KMS-11 (cell line): Measurements from ENCODE around the gene SPAG4.

Experiments used
- H2AFZ ChIP-seq: fragments of 200-600 bp; sonication (generic); 2 replicates; pipeline ENCODE4 v1.6.1; 2016; ENCODE audit warnings: antibody characterized with exemption, mixed run types, low read depth
- H3K27ac ChIP-seq: fragments of 200-600 bp; sonication (generic); 2 replicates; pipeline ENCODE4 v1.6.1; 2016; ENCODE audit warnings: mild to moderate bottlenecking, mixed run types
- H3K27me3 ChIP-seq: fragments of 200-600 bp; sonication (generic); 2 replicates; pipeline ENCODE4 v1.6.1; 2017; ENCODE audit warnings: mild to moderate bottlenecking, low read depth, mixed run types, moderate library complexity; ENCODE audit not compliant: insufficient read depth
- H3K36me3 ChIP-seq: fragments of 200-600 bp; sonication (generic); 2 replicates; pipeline ENCODE4 v1.6.1; 2017; ENCODE audit warnings: mild to moderate bottlenecking, mixed run types; ENCODE audit not compliant: insufficient read depth
- H3K4me1 ChIP-seq: fragments of 200-600 bp; sonication (generic); 2 replicates; pipeline ENCODE4 v1.6.1; 2016; ENCODE audit warnings: mild to moderate bottlenecking, low read depth, mixed run types; ENCODE audit not compliant: poor library complexity, severe bottlenecking
- H3K4me2 ChIP-seq: fragments of 200-600 bp; sonication (generic); 2 replicates; pipeline ENCODE4 v1.7.0; 2016; ENCODE audit warnings: mild to moderate bottlenecking, mixed run types
- H3K4me3 ChIP-seq: fragments of 200-600 bp; sonication (generic); IDR thresholded peaks from 2 replicates; pipeline ENCODE4 v1.6.1; 2017; ENCODE audit warnings: low read depth, low read length, mixed read lengths; ENCODE audit not compliant: insufficient read depth
- H3K79me2 ChIP-seq: fragments of 200-600 bp; sonication (generic); 2 replicates; pipeline ENCODE4 v1.6.1; 2016; ENCODE audit warnings: low read depth, mixed run types; ENCODE audit not compliant: insufficient read depth
- H3K9ac ChIP-seq: fragments of 200-600 bp; sonication (generic); 2 replicates; pipeline ENCODE4 v1.6.1; 2016; ENCODE audit warnings: mild to moderate bottlenecking, mixed run types
- H4K20me1 ChIP-seq: fragments of 200-600 bp; sonication (generic); 2 replicates; pipeline ENCODE4 v1.6.1; 2016; ENCODE audit warnings: mild to moderate bottlenecking, mixed run types; ENCODE audit not compliant: insufficient read depth
- CTCF ChIP-seq: fragments of 200-600 bp; sonication (generic); conservative IDR thresholded peaks from 2 replicates; pipeline ENCODE4 v1.6.1; 2017; ENCODE audit warnings: low read depth, mild to moderate bottlenecking, antibody characterized with exemption, low read length, moderate library complexity, mixed read lengths

The SPAG4 gene

GRCh38 chr20:35575958-35576357 is 39.7 kb upstream of the SPAG4 start:
- no peaks in the 10 kb centered on the region for H4K20me1 ChIP-seq
- no peak overlapping the region for H3K4me2 ChIP-seq
- H3K36me3 ChIP-seq: no peaks in the 10 kb centered on the region
- H3K4me3 ChIP-seq: no peak overlapping the region
- H3K79me2 ChIP-seq: no peaks in the 10 kb centered on the region
- no peaks in the 10 kb centered on the region for H3K4me1 ChIP-seq
- H3K9ac ChIP-seq: no peak overlapping the region
- H3K27ac ChIP-seq: no peak overlapping the region
- H2AFZ ChIP-seq: no peak overlapping the region
- no peak for TF ChIP-seq CTCF
- H3K27me3 ChIP-seq: no peaks in the 10 kb centered on the region

GRCh38 chr20:35576816-35577215 is 38.8 kb upstream of the SPAG4 start:
- no peaks in the 10 kb centered on the region for H3K79me2 ChIP-seq
- H3K36me3 ChIP-seq: no peaks in the 10 kb centered on the region
- H3K27ac ChIP-seq: no peak overlapping the region
- H2AFZ ChIP-seq: no peak overlapping the region
- H3K4me3 ChIP-seq: no peak overlapping the region
- no peak for TF ChIP-seq CTCF
- no peak overlapping the region for H3K9ac ChIP-seq
- H3K4me1 ChIP-seq: no peaks in the 10 kb centered on the region
- no peaks in the 10 kb centered on the region for H3K27me3 ChIP-seq
- H3K4me2 ChIP-seq: no peak overlapping the region
- no peaks in the 10 kb centered on the region for H4K20me1 ChIP-seq

GRCh38 chr20:35578469-35578868 is 37.2 kb upstream of the SPAG4 start:
- Histone ChIP-seq H3K79me2 (no peaks in the 10 kb centered on the region), H3K9ac (no peak overlapping the region), H3K4me3 (no peak overlapping the region), H3K36me3 (no peaks in the 10 kb centered on the region), H3K27me3 (no peaks in the 10 kb centered on the region), H3K27ac (no peak overlapping the region), H3K4me2 (no peak overlapping the region), H2AFZ (no peak overlapping the region), H4K20me1 (no peaks in the 10 kb centered on the region), H3K4me1 (no peaks in the 10 kb centered on the region)
- no peak for TF ChIP-seq CTCF

- H3K79me2 ChIP-seq: no peaks in the 10 kb centered on the region
- H2AFZ ChIP-seq: no peak overlapping the region
- H3K4me1 ChIP-seq: no peaks in the 10 kb centered on the region
- no peak overlapping the region for H3K4me2 ChIP-seq
- no peak overlapping the region for H3K4me3 ChIP-seq
- H3K27me3 ChIP-seq: no peaks in the 10 kb centered on the region
- no peaks in the 10 kb centered on the region for H4K20me1 ChIP-seq
- no peak overlapping the region for H3K9ac ChIP-seq
- TF ChIP-seq CTCF: no peak
- H3K27ac ChIP-seq: no peak overlapping the region
- no peaks in the 10 kb centered on the region for H3K36me3 ChIP-seq
Measured at GRCh38 chr20:35579196-35579595, 36.4 kb upstream of the SPAG4 start.

GRCh38 chr20:35582131-35582530 is 33.5 kb upstream of the SPAG4 start:
- Histone ChIP-seq H3K36me3 (no peaks in the 10 kb centered on the region), H3K27me3 (no peaks in the 10 kb centered on the region), H3K79me2 (no peaks in the 10 kb centered on the region), H3K4me1 (no peaks in the 10 kb centered on the region), H2AFZ (no peak overlapping the region), H3K4me3 (no peak overlapping the region), H3K27ac (no peak overlapping the region), H3K4me2 (no peak overlapping the region), H4K20me1 (no peaks in the 10 kb centered on the region), H3K9ac (no peak overlapping the region)
- no peak for TF ChIP-seq CTCF
